HepG2 (cell line): ENCODE measurements around the gene FBXL7. TPM values are rescaled to one million over a fixed set of nuclear protein-coding genes. Genes with fewer than 3 reads are reported as not detected.

Experiments
- ATAC-seq: fragments of 200-7000 bp; cut with Tn5 transposase; 3 replicates; pipeline ENCODE4 v1.9.1; 2020; ENCODE audit warnings: mild to moderate bottlenecking, moderate library complexity
- BruUV-seq: library from RNA; stranded (reverse); fragments of 400-500 nt; replicated peaks from 2 replicates; lab custom pipeline; 2021; lab: Mats Ljungman, UMichigan
- CTCF ChIA-PET: fragments of 300-600 bp; formaldehyde crosslinking; extraction: SDS; loops from one replicate; lab custom pipeline; 2021; ENCODE audit warnings: low total read pairs, inconsistent platforms, low intra/inter-chr PET ratio; lab: Yijun Ruan, JAX
- POLR2A ChIA-PET: fragments of 350-600 bp; sonication (Branson Sonifier 250); formaldehyde crosslinking; loops from one replicate; lab custom pipeline; 2020; ENCODE audit warnings: antibody characterized with exemption, inconsistent platforms; lab: Yijun Ruan, JAX
- DNase-seq: peaks from one replicate; pipeline ENCODE4 v3.0.0-alpha.2; 2015; ENCODE audit warnings: low spot score
- FAIRE-seq: peaks from 3 replicates; lab custom pipeline; 2011; peaks lifted over from hg19 to GRCh38; lab: Jason Lieb, UNC
- H2AFZ ChIP-seq: one replicate; pipeline ENCODE4 v1.6.1; 2011; ENCODE audit warnings: low read length, inconsistent platforms
- H3K27ac ChIP-seq: fragments of 300-600 bp; 3 replicates; pipeline ENCODE4 v1.8.0; 2011; ENCODE audit warnings: mixed run types, mild to moderate bottlenecking, mixed read lengths, low read length, inconsistent platforms; ENCODE audit not compliant: insufficient read depth; ENCODE audit errors: extremely low read length
- H3K27me3 ChIP-seq, 2 experiments: fragments of 200-600 bp in 1 of 2; 2 replicates in 1 of 2; 3 replicates in 1 of 2; pipeline versions ENCODE4 v1.6.0 to v1.8.0; 2011; ENCODE audit warnings: low read length in 2 of 2, mild to moderate bottlenecking in 2 of 2, moderate library complexity in 2 of 2, inconsistent platforms in 1 of 2; ENCODE audit not compliant: insufficient read depth in 2 of 2, control insufficient read depth in 1 of 2
- H3K36me3 ChIP-seq, 2 experiments: fragments of 200-600 bp in 1 of 2; replicated peaks in 1 of 2; 2 replicates in 1 of 2; 3 replicates in 1 of 2; pipeline versions ENCODE4 v1.5.1 to v1.8.0; 2011; ENCODE audit warnings: low read length in 2 of 2, inconsistent platforms in 1 of 2; ENCODE audit not compliant: insufficient read depth in 2 of 2, control insufficient read depth in 1 of 2
- H3K4me1 ChIP-seq: 2 replicates; pipeline ENCODE4 v1.5.1; 2012; ENCODE audit warnings: low read length, inconsistent platforms; ENCODE audit not compliant: insufficient read depth
- H3K4me2 ChIP-seq: 2 replicates; pipeline ENCODE4 v1.6.0; 2011; ENCODE audit warnings: low read depth, low read length, inconsistent platforms
- H3K4me3 ChIP-seq, 3 experiments: fragments of 200-600 bp in 1 of 3; sonication (generic), shearing (Covaris generic) in 1 of 3; replicated peaks in 1 of 3; 2 replicates each; pipeline ENCODE4 v1.5.1; 2011 to 2016; ENCODE audit warnings: low read length in 3 of 3, inconsistent platforms in 2 of 3, low read depth in 2 of 3, mild to moderate bottlenecking in 2 of 3, control low read depth in 1 of 3, mixed read lengths in 1 of 3; ENCODE audit not compliant: insufficient read depth in 1 of 3
- H3K79me2 ChIP-seq: one replicate; pipeline ENCODE4 v1.6.1; 2011; ENCODE audit warnings: low read length, inconsistent platforms; ENCODE audit not compliant: insufficient read depth
- H3K9ac ChIP-seq: 2 replicates; pipeline ENCODE4 v1.6.0; 2011; ENCODE audit warnings: mild to moderate bottlenecking, low read depth, low read length, inconsistent platforms; ENCODE audit not compliant: insufficient read depth
- H3K9me3 ChIP-seq: 2 replicates; pipeline ENCODE4 v1.5.1; 2012; ENCODE audit warnings: mild to moderate bottlenecking, low read length
- H4K20me1 ChIP-seq: 2 replicates; pipeline ENCODE4 v1.6.0; 2011; ENCODE audit warnings: inconsistent platforms, mild to moderate bottlenecking, low read length, moderate library complexity; ENCODE audit not compliant: insufficient read depth
- ASH2L ChIP-seq: fragments of 300-600, 200-600 bp; sonication (generic); IDR thresholded peaks from 2 replicates; pipeline ENCODE4 v1.7.0; 2017; ENCODE audit warnings: low read depth, mild to moderate bottlenecking, moderate library complexity, mixed read lengths, low read length; ENCODE audit not compliant: insufficient read length
- CBX1 ChIP-seq: IDR thresholded peaks from one replicate; pipeline ENCODE4 v1.6.1; 2016; ENCODE audit warnings: antibody characterized with exemption, low read depth
- MAFF ChIP-seq: IDR thresholded peaks from 2 replicates; pipeline ENCODE4 v1.6.1; 2011; ENCODE audit warnings: low read depth, low read length, improper control_type of control experiment
- NR2C2 ChIP-seq: sonication (generic); formaldehyde crosslinking; IDR thresholded peaks from 2 replicates; pipeline ENCODE4 v1.4.0; 2020; ENCODE audit warnings: missing genetic modification reagents, mild to moderate bottlenecking, moderate library complexity, borderline replicate concordance
- SNAPC4 ChIP-seq: sonication (generic); formaldehyde crosslinking; IDR thresholded peaks from 2 replicates; pipeline ENCODE4 v1.4.0; 2020; ENCODE audit warnings: mild to moderate bottlenecking, missing genetic modification reagents
- ZNF30 ChIP-seq: sonication (generic); formaldehyde crosslinking; IDR thresholded peaks from 2 replicates; pipeline ENCODE4 v1.5.0; 2020; ENCODE audit warnings: mild to moderate bottlenecking, missing genetic modification reagents
- ZNF660 ChIP-seq: sonication (generic); formaldehyde crosslinking; IDR thresholded peaks from 2 replicates; pipeline ENCODE4 v1.5.1; 2020; ENCODE audit warnings: mild to moderate bottlenecking, low read depth, missing genetic modification reagents, borderline replicate concordance
- WGBS: methylation state at CpG from one replicate; pipeline ENCODE4 v1.1.6; 2017; ENCODE audit warnings: low lambda C conversion rate; 5-methylcytosine and 5-hydroxymethylcytosine counted together
- in situ Hi-C: cut with HindIII; loops from 2 replicates; pipeline ENCODE4 v1.10.0; 2017; ENCODE audit warnings: low pct_unique_long_range_greater_than_20kb; ENCODE audit not compliant: extremely low pct_ligation_motif_present
- intact Hi-C: fragments of 100-400 bp; cut with micrococcal nuclease; formaldehyde crosslinking; loops from one replicate; pipeline ENCODE4 v1.10.0; 2022; ENCODE audit not compliant: unreplicated experiment
- polyA plus RNA-seq, 8 experiments: library from polyadenylated mRNA; depleted of rRNA in 3 of 8; stranded (reverse) in 7 of 8; unstranded in 1 of 8; fragments of >200 nt; fragmentation: Illumina TruSeq in 4 of 8; extraction: Trizol in 4 of 8; gene quantifications; 2 replicates each; pipeline versions ENCODE4 v1.2.1 to v1.2.3, GENCODE V29; 2011 to 2016; ENCODE audit warnings: low read depth in 4 of 8, missing spikeins in 1 of 8, mixed read lengths in 1 of 8; ENCODE audit not compliant: insufficient read depth in 1 of 8
- total RNA-seq, 5 experiments: library from RNA; depleted of rRNA; stranded (reverse); fragments of >200 nt; fragmentation: Illumina TruSeq; extraction: Trizol; gene quantifications; 2 replicates each; pipeline ENCODE4 v1.2.3, GENCODE V29; 2016; ENCODE audit warnings: low read depth in 1 of 5

Gene FBXL7
- total and polyA plus RNA-seq, 2 of the 13 experiments (the other 11 are each of a cell fraction or from before 2014, with no cell fraction given), result 0.07 TPM; not detected in 1

GRCh38 chr5:15702102-15702501, 202.1 kb downstream of the FBXL7 start (continued):
- TF ChIP-seq SNAPC4 (CRISPR knock-in tag) (no peak), MAFF (peak; percentile 87)

- in situ Hi-C loops (no loop called here), intact Hi-C loops (no loop called here)
- H4K20me1 ChIP-seq, result no peaks in the 10 kb centered on the region
- H3K79me2 ChIP-seq, result no peaks in the 10 kb centered on the region
- ChIA-PET CTCF (no interaction called here), POLR2A (no interaction called here)
- H3K4me1 ChIP-seq, result no peaks in the 10 kb centered on the region
- no peak overlapping the region for H3K27ac ChIP-seq
- BruUV-seq, result no TSS peak
- no peaks in the 10 kb centered on the region for H3K36me3 ChIP-seq
- TF ChIP-seq NR2C2 (CRISPR knock-in tag) (no peak), ZNF660 (CRISPR knock-in tag) (no peak), CBX1 (no peak), ASH2L (no peak), ZNF30 (no peak)
- ATAC-seq, result no peak
- H3K4me2 ChIP-seq, result no peak overlapping the region
- DNase-seq, result no peak
- H3K9ac ChIP-seq, result no peak overlapping the region
- H2AFZ ChIP-seq, result no peak overlapping the region
- H3K27me3 ChIP-seq, result no peaks in the 10 kb centered on the region
- H3K4me3 ChIP-seq, result no peak overlapping the region
- WGBS, result 2% methylated on average over 3 of the region's 3 CpGs
- H3K9me3 ChIP-seq, result no peaks in the 10 kb centered on the region
- no peak for FAIRE-seq
Measured at GRCh38 chr5:15703901-15704300, 203.9 kb downstream of the FBXL7 start.
